ENCODE measurements around the gene PTH2.

PTH2 gene

GRCh38 chr19:49438261-49438660, 15.0 kb upstream of the PTH2 start:
- TF ChIP-seq RARB (CRISPR knock-in tag; IDR thresholded peaks at IDR 0.05) (no peak), ARNTL (CRISPR knock-in tag; IDR thresholded peaks at IDR 0.05; ENCODE audit: borderline replicate concordance, low read depth) (no peak), TOX (CRISPR knock-in tag; IDR thresholded peaks at IDR 0.05; ENCODE audit: borderline replicate concordance) (no peak), ZNF565 (CRISPR knock-in tag; conservative IDR thresholded peaks at IDR 0.05; ENCODE audit: low read depth) (no peak), PATZ1 (CRISPR knock-in tag; IDR thresholded peaks at IDR 0.05; ENCODE audit: borderline replicate concordance) (no peak), PPARA (CRISPR knock-in tag; IDR thresholded peaks at IDR 0.05; ENCODE audit: borderline replicate concordance) (no peak), ZC3H10 (CRISPR knock-in tag; IDR thresholded peaks at IDR 0.05) (no peak), GLIS3 (CRISPR knock-in tag; IDR thresholded peaks at IDR 0.05) (no peak), OSR1 (CRISPR knock-in tag; IDR thresholded peaks at IDR 0.05) (no peak)
- ATAC-seq, result no peak

- no peak for ATAC-seq
- no peak for TF ChIP-seq GLIS3 (CRISPR knock-in tag; IDR thresholded peaks at IDR 0.05)
- TF ChIP-seq BACH2 (CRISPR knock-in tag; IDR thresholded peaks at IDR 0.05; ENCODE audit: borderline replicate concordance), result no peak
Observed at GRCh38 chr19:49437231-49437630, 14.0 kb upstream of the PTH2 start.

- ATAC-seq, result peak; percentile 8; the same call in 1 of the 3 replicates
- TF ChIP-seq ZNF70 (CRISPR knock-in tag; IDR thresholded peaks at IDR 0.05) (no peak), ZNF565 (CRISPR knock-in tag; conservative IDR thresholded peaks at IDR 0.05; ENCODE audit: low read depth) (no peak), TOX (CRISPR knock-in tag; IDR thresholded peaks at IDR 0.05; ENCODE audit: borderline replicate concordance) (no peak), ISL1 (CRISPR knock-in tag; IDR thresholded peaks at IDR 0.05) (no peak), SNAI2 (CRISPR knock-in tag; IDR thresholded peaks at IDR 0.05) (no peak), TSHZ2 (CRISPR knock-in tag; IDR thresholded peaks at IDR 0.05) (no peak), PATZ1 (CRISPR knock-in tag; IDR thresholded peaks at IDR 0.05; ENCODE audit: borderline replicate concordance) (no peak), GLIS3 (CRISPR knock-in tag; IDR thresholded peaks at IDR 0.05) (no peak), ESRRG (CRISPR knock-in tag; IDR thresholded peaks at IDR 0.05) (no peak), ZC3H10 (CRISPR knock-in tag; IDR thresholded peaks at IDR 0.05) (no peak), CREB5 (CRISPR knock-in tag; IDR thresholded peaks at IDR 0.05; ENCODE audit: low read depth) (no peak), ARNTL (CRISPR knock-in tag; IDR thresholded peaks at IDR 0.05; ENCODE audit: borderline replicate concordance, low read depth) (no peak)
- TF ChIP-seq, protein P1, sequence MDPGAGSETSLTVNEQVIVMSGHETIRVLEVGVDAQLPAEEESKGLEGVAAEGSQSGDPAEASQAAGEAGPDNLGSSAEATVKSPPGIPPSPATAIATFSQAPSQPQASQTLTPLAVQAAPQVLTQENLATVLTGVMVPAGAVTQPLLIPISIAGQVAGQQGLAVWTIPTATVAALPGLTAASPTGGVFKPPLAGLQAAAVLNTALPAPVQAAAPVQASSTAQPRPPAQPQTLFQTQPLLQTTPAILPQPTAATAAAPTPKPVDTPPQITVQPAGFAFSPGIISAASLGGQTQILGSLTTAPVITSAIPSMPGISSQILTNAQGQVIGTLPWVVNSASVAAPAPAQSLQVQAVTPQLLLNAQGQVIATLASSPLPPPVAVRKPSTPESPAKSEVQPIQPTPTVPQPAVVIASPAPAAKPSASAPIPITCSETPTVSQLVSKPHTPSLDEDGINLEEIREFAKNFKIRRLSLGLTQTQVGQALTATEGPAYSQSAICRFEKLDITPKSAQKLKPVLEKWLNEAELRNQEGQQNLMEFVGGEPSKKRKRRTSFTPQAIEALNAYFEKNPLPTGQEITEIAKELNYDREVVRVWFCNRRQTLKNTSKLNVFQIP (CRISPR knock-in tag; IDR thresholded peaks at IDR 0.05; ENCODE audit: borderline replicate concordance, low read depth), result no peak
- TF ChIP-seq, protein P2, sequence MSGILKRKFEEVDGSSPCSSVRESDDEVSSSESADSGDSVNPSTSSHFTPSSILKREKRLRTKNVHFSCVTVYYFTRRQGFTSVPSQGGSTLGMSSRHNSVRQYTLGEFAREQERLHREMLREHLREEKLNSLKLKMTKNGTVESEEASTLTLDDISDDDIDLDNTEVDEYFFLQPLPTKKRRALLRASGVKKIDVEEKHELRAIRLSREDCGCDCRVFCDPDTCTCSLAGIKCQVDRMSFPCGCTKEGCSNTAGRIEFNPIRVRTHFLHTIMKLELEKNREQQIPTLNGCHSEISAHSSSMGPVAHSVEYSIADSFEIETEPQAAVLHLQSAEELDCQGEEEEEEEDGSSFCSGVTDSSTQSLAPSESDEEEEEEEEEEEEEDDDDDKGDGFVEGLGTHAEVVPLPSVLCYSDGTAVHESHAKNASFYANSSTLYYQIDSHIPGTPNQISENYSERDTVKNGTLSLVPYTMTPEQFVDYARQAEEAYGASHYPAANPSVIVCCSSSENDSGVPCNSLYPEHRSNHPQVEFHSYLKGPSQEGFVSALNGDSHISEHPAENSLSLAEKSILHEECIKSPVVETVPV (CRISPR knock-in tag; IDR thresholded peaks at IDR 0.05), result no peak
Observed at GRCh38 chr19:49436381-49437017, 13.3 kb upstream of the PTH2 start.
